HepG2 (cell line): ENCODE results near the gene RGP1. TPM values are rescaled to one million over a fixed set of nuclear protein-coding genes. Genes with fewer than 3 reads are reported as not detected.
A peak's percentile ranks its signal among the peaks of the same experiment; 100 is the strongest.

Source experiments
- CREM ChIP-seq, 2 experiments: sonication (generic) in 1 of 2; formaldehyde crosslinking in 1 of 2; IDR thresholded peaks; 2 replicates each; pipeline versions ENCODE4 v1.4.0 to v1.6.1; 2016 to 2020; ENCODE audit warnings: antibody characterized with exemption in 1 of 2, mild to moderate bottlenecking in 1 of 2, missing genetic modification reagents in 1 of 2
- FOXJ3 ChIP-seq: sonication (generic); formaldehyde crosslinking; IDR thresholded peaks from 2 replicates; pipeline ENCODE4 v1.4.0; 2020; ENCODE audit warnings: missing genetic modification reagents, mild to moderate bottlenecking, borderline replicate concordance
- MAFF ChIP-seq: IDR thresholded peaks from 2 replicates; pipeline ENCODE4 v1.6.1; 2011; ENCODE audit warnings: low read depth, low read length, improper control_type of control experiment
- MAZ ChIP-seq, 2 experiments: sonication (generic) in 1 of 2; formaldehyde crosslinking in 1 of 2; IDR thresholded peaks; 2 replicates each; pipeline versions ENCODE4 v1.5.0 to v1.6.1; 2012 to 2020; ENCODE audit warnings: low read depth in 2 of 2, mild to moderate bottlenecking in 2 of 2, borderline replicate concordance in 1 of 2, improper control_type of control experiment in 1 of 2, low read length in 1 of 2, missing genetic modification reagents in 1 of 2, moderate library complexity in 1 of 2
- RFXANK ChIP-seq: IDR thresholded peaks from 2 replicates; pipeline ENCODE4 v1.6.1; 2016
- SMYD3 ChIP-seq: sonication (generic); formaldehyde crosslinking; IDR thresholded peaks from 2 replicates; pipeline ENCODE4 v1.8.1; 2023; ENCODE audit warnings: mild to moderate bottlenecking, missing genetic modification reagents
- SOX6 ChIP-seq, 2 experiments: fragments of 450-650 bp in 1 of 2; sonication (generic) in 1 of 2; formaldehyde crosslinking in 1 of 2; IDR thresholded peaks; 2 replicates each; pipeline versions ENCODE4 v1.4.0 to v1.6.1; 2017 to 2020; ENCODE audit warnings: antibody characterized with exemption in 1 of 2, mild to moderate bottlenecking in 1 of 2, missing genetic modification reagents in 1 of 2
- ZKSCAN5 ChIP-seq: sonication (generic); formaldehyde crosslinking; IDR thresholded peaks from 2 replicates; pipeline ENCODE4 v1.5.1; 2020; ENCODE audit warnings: mild to moderate bottlenecking, missing genetic modification reagents
- ZNF12 ChIP-seq: sonication (generic); formaldehyde crosslinking; IDR thresholded peaks from 2 replicates; pipeline ENCODE4 v1.5.0; 2020; ENCODE audit warnings: missing genetic modification reagents
- ZNF121 ChIP-seq: sonication (generic); formaldehyde crosslinking; IDR thresholded peaks from 2 replicates; pipeline ENCODE4 v1.5.0; 2020; ENCODE audit warnings: mild to moderate bottlenecking, missing genetic modification reagents
- ZNF556 ChIP-seq: sonication (generic); formaldehyde crosslinking; IDR thresholded peaks from 2 replicates; pipeline ENCODE4 v1.4.0; 2020; ENCODE audit warnings: mild to moderate bottlenecking, missing genetic modification reagents, borderline replicate concordance
- ZNF563 ChIP-seq: sonication (generic); formaldehyde crosslinking; IDR thresholded peaks from 2 replicates; pipeline ENCODE4 v1.8.0; 2022; ENCODE audit warnings: mild to moderate bottlenecking, moderate library complexity, missing genetic modification reagents
- ZNF749 ChIP-seq: sonication (generic); formaldehyde crosslinking; IDR thresholded peaks from 2 replicates; pipeline ENCODE4 v1.8.0; 2022; ENCODE audit warnings: mild to moderate bottlenecking, missing genetic modification reagents, moderate library complexity, borderline replicate concordance
- ZNF776 ChIP-seq: sonication (generic); formaldehyde crosslinking; IDR thresholded peaks from 2 replicates; pipeline ENCODE4 v1.4.0; 2020; ENCODE audit warnings: mild to moderate bottlenecking, missing genetic modification reagents
- ZSCAN25 ChIP-seq: sonication (generic); formaldehyde crosslinking; IDR thresholded peaks from 2 replicates; pipeline ENCODE4 v1.8.0; 2022; ENCODE audit warnings: mild to moderate bottlenecking, missing genetic modification reagents
- polyA plus RNA-seq, 8 experiments: library from polyadenylated mRNA; depleted of rRNA in 3 of 8; stranded (reverse) in 7 of 8; unstranded in 1 of 8; fragments of >200 nt; fragmentation: Illumina TruSeq in 4 of 8; extraction: Trizol in 4 of 8; gene quantifications; 2 replicates each; pipeline versions ENCODE4 v1.2.1 to v1.2.3, GENCODE V29; 2011 to 2016; ENCODE audit warnings: low read depth in 4 of 8, missing spikeins in 1 of 8, mixed read lengths in 1 of 8; ENCODE audit not compliant: insufficient read depth in 1 of 8
- total RNA-seq, 5 experiments: library from RNA; depleted of rRNA; stranded (reverse); fragments of >200 nt; fragmentation: Illumina TruSeq; extraction: Trizol; gene quantifications; 2 replicates each; pipeline ENCODE4 v1.2.3, GENCODE V29; 2016; ENCODE audit warnings: low read depth in 1 of 5
- TF ChIP-seq, protein P1 (sequence below): sonication (generic); formaldehyde crosslinking; IDR thresholded peaks from 2 replicates; pipeline ENCODE4 v1.5.1; 2020; ENCODE audit warnings: missing genetic modification reagents, mild to moderate bottlenecking, borderline replicate concordance
- TF ChIP-seq, protein P2 (sequence below): sonication (generic); formaldehyde crosslinking; conservative IDR thresholded peaks from 2 replicates; pipeline ENCODE4 v1.4.0; 2020; ENCODE audit warnings: missing genetic modification reagents
- TF ChIP-seq, protein P3 (sequence below): sonication (generic); formaldehyde crosslinking; IDR thresholded peaks from 2 replicates; pipeline ENCODE4 v1.9.0; 2022; ENCODE audit warnings: missing genetic modification reagents, mild to moderate bottlenecking, borderline replicate concordance
- TF ChIP-seq, protein P4 (sequence below), 2 experiments: sonication (generic) in 1 of 2; formaldehyde crosslinking in 1 of 2; IDR thresholded peaks; 2 replicates each; pipeline versions ENCODE4 v1.4.0 to v1.6.1; 2018 to 2020; ENCODE audit warnings: missing genetic modification reagents in 2 of 2, borderline replicate concordance in 1 of 2, low read depth in 1 of 2, mild to moderate bottlenecking in 1 of 2, missing biosample characterization in 1 of 2

RGP1 gene
- total and polyA plus RNA-seq, 2 of the 13 experiments (the other 11 are each of a cell fraction or from before 2014, with no cell fraction given): 12.7 to 21.0 TPM

DNA sequence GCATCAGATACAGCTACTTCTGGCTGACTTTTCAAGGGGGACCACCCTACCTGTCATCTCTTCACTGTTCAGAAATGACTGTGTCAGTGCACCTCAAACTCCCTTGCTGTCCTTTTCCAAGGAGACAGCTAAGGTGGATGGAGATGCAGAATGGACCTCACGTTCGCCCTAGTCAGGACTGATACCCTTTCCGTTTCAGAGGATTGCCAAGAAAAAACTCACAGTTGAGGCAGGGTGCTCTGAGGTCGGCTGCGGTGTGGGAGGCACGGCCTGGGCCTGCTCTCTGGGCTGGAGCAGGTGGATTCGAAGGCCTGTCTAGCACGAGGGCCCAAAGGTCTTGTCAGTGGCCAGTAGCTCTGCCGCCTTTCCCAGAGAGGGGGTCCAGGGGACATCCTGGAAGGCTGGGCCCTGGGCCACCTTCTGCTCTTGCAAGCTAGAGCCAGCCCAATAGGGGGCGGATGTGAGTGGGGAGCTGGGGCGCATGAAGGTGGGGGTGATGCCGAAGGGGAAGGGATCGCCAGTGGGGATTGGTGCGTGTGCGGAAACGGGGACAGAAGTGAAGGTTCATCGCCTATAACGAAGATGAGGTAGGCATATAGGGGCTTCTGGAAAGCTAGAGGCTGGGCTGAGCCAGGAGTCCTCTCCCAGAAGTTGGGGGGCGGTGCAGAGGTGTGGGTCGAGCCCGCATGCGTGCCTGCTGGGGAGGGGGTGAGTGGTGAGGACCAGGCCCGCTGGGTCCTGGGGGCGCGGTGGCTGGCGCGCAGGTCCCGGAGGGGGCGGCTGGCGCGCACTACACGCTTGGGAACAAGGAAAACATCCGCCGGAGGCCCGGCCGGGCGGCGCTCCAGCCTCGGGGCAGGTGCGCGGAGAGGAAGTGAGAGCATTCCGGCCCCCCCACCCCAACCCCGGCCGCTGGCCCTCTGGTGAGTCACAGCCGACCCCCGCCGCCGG, 7.5 kb downstream of the RGP1 start (continued):
- 0 out of 2 replicates have a peak, but pooled peaks have one; percentile 32 for TF ChIP-seq ZNF749 (CRISPR knock-in tag)
- TF ChIP-seq ZSCAN25 (CRISPR knock-in tag): no peak; the same call in 1 of the 2 replicates
- TF ChIP-seq ZNF563 (CRISPR knock-in tag): peak; percentile 63; the same call in 1 of the 2 replicates
- TF ChIP-seq, protein P1, sequence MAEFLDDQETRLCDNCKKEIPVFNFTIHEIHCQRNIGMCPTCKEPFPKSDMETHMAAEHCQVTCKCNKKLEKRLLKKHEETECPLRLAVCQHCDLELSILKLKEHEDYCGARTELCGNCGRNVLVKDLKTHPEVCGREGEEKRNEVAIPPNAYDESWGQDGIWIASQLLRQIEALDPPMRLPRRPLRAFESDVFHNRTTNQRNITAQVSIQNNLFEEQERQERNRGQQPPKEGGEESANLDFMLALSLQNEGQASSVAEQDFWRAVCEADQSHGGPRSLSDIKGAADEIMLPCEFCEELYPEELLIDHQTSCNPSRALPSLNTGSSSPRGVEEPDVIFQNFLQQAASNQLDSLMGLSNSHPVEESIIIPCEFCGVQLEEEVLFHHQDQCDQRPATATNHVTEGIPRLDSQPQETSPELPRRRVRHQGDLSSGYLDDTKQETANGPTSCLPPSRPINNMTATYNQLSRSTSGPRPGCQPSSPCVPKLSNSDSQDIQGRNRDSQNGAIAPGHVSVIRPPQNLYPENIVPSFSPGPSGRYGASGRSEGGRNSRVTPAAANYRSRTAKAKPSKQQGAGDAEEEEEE (CRISPR knock-in tag): no peak
- TF ChIP-seq FOXJ3 (CRISPR knock-in tag): 0 out of 2 replicates have a peak, but pooled peaks have one; percentile 32
- no peak for TF ChIP-seq CREM (IDR thresholded peaks at IDR 0.05)
- no peak for TF ChIP-seq CREM (CRISPR knock-in tag; IDR thresholded peaks at IDR 0.05)
- TF ChIP-seq MAFF: no peak
- TF ChIP-seq, protein P2, sequence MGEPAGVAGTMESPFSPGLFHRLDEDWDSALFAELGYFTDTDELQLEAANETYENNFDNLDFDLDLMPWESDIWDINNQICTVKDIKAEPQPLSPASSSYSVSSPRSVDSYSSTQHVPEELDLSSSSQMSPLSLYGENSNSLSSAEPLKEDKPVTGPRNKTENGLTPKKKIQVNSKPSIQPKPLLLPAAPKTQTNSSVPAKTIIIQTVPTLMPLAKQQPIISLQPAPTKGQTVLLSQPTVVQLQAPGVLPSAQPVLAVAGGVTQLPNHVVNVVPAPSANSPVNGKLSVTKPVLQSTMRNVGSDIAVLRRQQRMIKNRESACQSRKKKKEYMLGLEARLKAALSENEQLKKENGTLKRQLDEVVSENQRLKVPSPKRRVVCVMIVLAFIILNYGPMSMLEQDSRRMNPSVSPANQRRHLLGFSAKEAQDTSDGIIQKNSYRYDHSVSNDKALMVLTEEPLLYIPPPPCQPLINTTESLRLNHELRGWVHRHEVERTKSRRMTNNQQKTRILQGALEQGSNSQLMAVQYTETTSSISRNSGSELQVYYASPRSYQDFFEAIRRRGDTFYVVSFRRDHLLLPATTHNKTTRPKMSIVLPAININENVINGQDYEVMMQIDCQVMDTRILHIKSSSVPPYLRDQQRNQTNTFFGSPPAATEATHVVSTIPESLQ (CRISPR knock-in tag): no peak
- no peak; the same call in 1 of the 2 replicates for TF ChIP-seq ZNF776 (CRISPR knock-in tag)
- no peak for TF ChIP-seq SMYD3 (CRISPR knock-in tag)
- TF ChIP-seq MAZ (IDR thresholded peaks at IDR 0.05; ENCODE audit: borderline replicate concordance, low read depth, low read length): peak; percentile 69
- TF ChIP-seq MAZ (CRISPR knock-in tag; IDR thresholded peaks at IDR 0.05; ENCODE audit: low read depth): peak; percentile 72
- TF ChIP-seq RFXANK (CRISPR knock-in tag): no peak; the same call in 1 of the 2 replicates
- peak; percentile 50; the same call in 1 of the 2 replicates for TF ChIP-seq ZNF556 (CRISPR knock-in tag)
- TF ChIP-seq ZNF121 (CRISPR knock-in tag): 0 out of 2 replicates have a peak, but pooled peaks have one; percentile 8
- no peak for TF ChIP-seq SOX6 (IDR thresholded peaks at IDR 0.05)
- TF ChIP-seq SOX6 (CRISPR knock-in tag; IDR thresholded peaks at IDR 0.05): peak; percentile 46
- TF ChIP-seq, protein P3, sequence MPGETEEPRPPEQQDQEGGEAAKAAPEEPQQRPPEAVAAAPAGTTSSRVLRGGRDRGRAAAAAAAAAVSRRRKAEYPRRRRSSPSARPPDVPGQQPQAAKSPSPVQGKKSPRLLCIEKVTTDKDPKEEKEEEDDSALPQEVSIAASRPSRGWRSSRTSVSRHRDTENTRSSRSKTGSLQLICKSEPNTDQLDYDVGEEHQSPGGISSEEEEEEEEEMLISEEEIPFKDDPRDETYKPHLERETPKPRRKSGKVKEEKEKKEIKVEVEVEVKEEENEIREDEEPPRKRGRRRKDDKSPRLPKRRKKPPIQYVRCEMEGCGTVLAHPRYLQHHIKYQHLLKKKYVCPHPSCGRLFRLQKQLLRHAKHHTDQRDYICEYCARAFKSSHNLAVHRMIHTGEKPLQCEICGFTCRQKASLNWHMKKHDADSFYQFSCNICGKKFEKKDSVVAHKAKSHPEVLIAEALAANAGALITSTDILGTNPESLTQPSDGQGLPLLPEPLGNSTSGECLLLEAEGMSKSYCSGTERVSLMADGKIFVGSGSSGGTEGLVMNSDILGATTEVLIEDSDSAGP (CRISPR knock-in tag): peak; percentile 83; the same call in 1 of the 2 replicates
- TF ChIP-seq, protein P4, sequence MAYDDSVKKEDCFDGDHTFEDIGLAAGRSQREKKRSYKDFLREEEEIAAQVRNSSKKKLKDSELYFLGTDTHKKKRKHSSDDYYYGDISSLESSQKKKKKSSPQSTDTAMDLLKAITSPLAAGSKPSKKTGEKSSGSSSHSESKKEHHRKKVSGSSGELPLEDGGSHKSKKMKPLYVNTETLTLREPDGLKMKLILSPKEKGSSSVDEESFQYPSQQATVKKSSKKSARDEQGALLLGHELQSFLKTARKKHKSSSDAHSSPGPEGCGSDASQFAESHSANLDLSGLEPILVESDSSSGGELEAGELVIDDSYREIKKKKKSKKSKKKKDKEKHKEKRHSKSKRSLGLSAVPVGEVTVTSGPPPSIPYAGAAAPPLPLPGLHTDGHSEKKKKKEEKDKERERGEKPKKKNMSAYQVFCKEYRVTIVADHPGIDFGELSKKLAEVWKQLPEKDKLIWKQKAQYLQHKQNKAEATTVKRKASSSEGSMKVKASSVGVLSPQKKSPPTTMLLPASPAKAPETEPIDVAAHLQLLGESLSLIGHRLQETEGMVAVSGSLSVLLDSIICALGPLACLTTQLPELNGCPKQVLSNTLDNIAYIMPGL (CRISPR knock-in tag; IDR thresholded peaks at IDR 0.05; ENCODE audit: borderline replicate concordance in 1 of 2, low read depth in 1 of 2): peak; percentile 72 to 92
- TF ChIP-seq ZKSCAN5 (CRISPR knock-in tag): no peak
- no peak; the same call in 1 of the 2 replicates for TF ChIP-seq ZNF12 (CRISPR knock-in tag)
